ENCODE results near the gene KCNK16.

DNA sequence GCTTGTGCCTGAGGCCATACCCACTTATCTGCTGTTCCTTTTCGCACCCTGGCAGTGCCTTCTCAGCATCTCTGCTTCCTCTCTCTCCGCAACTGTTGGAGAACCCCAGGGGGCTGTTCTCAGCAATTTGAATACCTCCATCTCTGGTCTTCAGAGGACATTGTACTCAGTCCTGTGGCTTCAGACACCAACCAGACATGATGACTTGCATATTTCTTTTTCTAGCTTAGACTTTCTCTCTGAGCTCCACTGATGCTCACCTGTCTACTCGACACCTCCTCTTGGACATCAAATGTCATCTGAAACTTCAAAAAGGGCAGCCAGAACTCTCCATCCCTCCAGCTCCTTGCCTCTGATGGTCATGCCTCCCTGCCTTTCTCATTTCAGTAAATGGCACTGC is 18.9 kb upstream of the KCNK16 start:
- no peak for TF ChIP-seq POLR2A (IDR thresholded peaks at IDR 0.05)
- TF ChIP-seq, protein P1, sequence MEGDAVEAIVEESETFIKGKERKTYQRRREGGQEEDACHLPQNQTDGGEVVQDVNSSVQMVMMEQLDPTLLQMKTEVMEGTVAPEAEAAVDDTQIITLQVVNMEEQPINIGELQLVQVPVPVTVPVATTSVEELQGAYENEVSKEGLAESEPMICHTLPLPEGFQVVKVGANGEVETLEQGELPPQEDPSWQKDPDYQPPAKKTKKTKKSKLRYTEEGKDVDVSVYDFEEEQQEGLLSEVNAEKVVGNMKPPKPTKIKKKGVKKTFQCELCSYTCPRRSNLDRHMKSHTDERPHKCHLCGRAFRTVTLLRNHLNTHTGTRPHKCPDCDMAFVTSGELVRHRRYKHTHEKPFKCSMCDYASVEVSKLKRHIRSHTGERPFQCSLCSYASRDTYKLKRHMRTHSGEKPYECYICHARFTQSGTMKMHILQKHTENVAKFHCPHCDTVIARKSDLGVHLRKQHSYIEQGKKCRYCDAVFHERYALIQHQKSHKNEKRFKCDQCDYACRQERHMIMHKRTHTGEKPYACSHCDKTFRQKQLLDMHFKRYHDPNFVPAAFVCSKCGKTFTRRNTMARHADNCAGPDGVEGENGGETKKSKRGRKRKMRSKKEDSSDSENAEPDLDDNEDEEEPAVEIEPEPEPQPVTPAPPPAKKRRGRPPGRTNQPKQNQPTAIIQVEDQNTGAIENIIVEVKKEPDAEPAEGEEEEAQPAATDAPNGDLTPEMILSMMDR (IDR thresholded peaks at IDR 0.05), result no peak
